Testis (tissue), 2 donors: ENCODE measurements around the gene DNLZ.

Experiments
- POLR2A ChIP-seq: fragments of 450-650 bp; IDR thresholded peaks from one replicate; pipeline ENCODE4 v1.6.1; 2017; ENCODE audit warnings: antibody characterized with exemption, mild to moderate bottlenecking, moderate library complexity
- TF ChIP-seq, protein P1 (sequence below), 3 experiments: fragments of 450-650 bp in 2 of 3; fragments of 200-600 bp in 1 of 3; sonication (generic) in 1 of 3; IDR thresholded peaks; one replicate each; pipeline ENCODE4 v1.5.1; 2016 to 2019; ENCODE audit warnings: antibody characterized with exemption in 3 of 3, mild to moderate bottlenecking in 2 of 3, moderate library complexity in 1 of 3

- TF ChIP-seq POLR2A = no peak
- TF ChIP-seq, protein P1, sequence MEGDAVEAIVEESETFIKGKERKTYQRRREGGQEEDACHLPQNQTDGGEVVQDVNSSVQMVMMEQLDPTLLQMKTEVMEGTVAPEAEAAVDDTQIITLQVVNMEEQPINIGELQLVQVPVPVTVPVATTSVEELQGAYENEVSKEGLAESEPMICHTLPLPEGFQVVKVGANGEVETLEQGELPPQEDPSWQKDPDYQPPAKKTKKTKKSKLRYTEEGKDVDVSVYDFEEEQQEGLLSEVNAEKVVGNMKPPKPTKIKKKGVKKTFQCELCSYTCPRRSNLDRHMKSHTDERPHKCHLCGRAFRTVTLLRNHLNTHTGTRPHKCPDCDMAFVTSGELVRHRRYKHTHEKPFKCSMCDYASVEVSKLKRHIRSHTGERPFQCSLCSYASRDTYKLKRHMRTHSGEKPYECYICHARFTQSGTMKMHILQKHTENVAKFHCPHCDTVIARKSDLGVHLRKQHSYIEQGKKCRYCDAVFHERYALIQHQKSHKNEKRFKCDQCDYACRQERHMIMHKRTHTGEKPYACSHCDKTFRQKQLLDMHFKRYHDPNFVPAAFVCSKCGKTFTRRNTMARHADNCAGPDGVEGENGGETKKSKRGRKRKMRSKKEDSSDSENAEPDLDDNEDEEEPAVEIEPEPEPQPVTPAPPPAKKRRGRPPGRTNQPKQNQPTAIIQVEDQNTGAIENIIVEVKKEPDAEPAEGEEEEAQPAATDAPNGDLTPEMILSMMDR (IDR thresholded peaks at IDR 0.05) = no peak
Observed at GRCh38 chr9:136378170-136379002, 14.8 kb upstream of the DNLZ start.
